ENCODE results near the gene GTPBP3. TPM values are rescaled to one million over a fixed set of nuclear protein-coding genes. Genes with fewer than 3 reads are reported as not detected.

The GTPBP3 gene
- total RNA-seq, 1 experiment from 2014 or later: 62.9 TPM

- WGBS (ENCODE audit: extremely low coverage, insufficient read length, low lambda C conversion rate): no CpG with 5 or more reads among the region's 11 CpGs
Observed at GRCh38 chr19:17326595-17326966, 10.8 kb upstream of the GTPBP3 start.

More at GRCh38 chr19:17326595-17326966, 10.8 kb upstream of the GTPBP3 start:
- Histone ChIP-seq H4K20me1 (ENCODE audit: control insufficient read depth, insufficient read depth, insufficient read length) (no peaks in the 10 kb centered on the region), H3K27me3 (ENCODE audit: insufficient read depth, low read length) (no peaks in the 10 kb centered on the region), H3K23ac (ENCODE audit: insufficient read length, low read depth, low read length) (no peak overlapping the region), H4K5ac (ENCODE audit: insufficient read length, low read depth, low read length) (no peak overlapping the region), H2AK5ac (ENCODE audit: insufficient read length, low read length) (no peak overlapping the region), H4K8ac (replicated peaks; ENCODE audit: insufficient read length, low read depth, low read length) (no peak overlapping the region), H3K79me1 (ENCODE audit: insufficient read depth, low read depth, low read length, poor library complexity, severe bottlenecking) (no peaks in the 10 kb centered on the region), H2BK5ac (ENCODE audit: insufficient read length, low read length) (no peak overlapping the region), H3K23me2 (ENCODE audit: insufficient read length, low read depth, low read length, poor library complexity, severe bottlenecking) (peaks cover 5% of the 10 kb centered on the region), H3K18ac (ENCODE audit: insufficient read length, low read depth, low read length) (no peak overlapping the region), H3T11ph (ENCODE audit: low read length) (no peak overlapping the region), H3K9me3 (ENCODE audit: control insufficient read depth, low read depth, low read length) (no peaks in the 10 kb centered on the region), H4K91ac (ENCODE audit: insufficient read length, low read depth, low read length) (no peak overlapping the region), H2BK15ac (ENCODE audit: low read depth, low read length) (no peak overlapping the region), H3K14ac (ENCODE audit: insufficient read depth, low read length) (no peak overlapping the region), H3K9ac (ENCODE audit: extremely low read depth, insufficient read length, low read length) (no peak overlapping the region), H2BK12ac (ENCODE audit: insufficient read length, low read depth, low read length) (no peak overlapping the region), H3K79me2 (ENCODE audit: insufficient read depth, low read length) (no peaks in the 10 kb centered on the region), H3K27ac (ENCODE audit: insufficient read length, low read depth, low read length) (no peak overlapping the region), H3K4me2 (ENCODE audit: insufficient read depth, insufficient read length, low read length) (peak overlapping the region; percentile 37), H2BK20ac (ENCODE audit: low read depth, low read length, poor library complexity, severe bottlenecking) (no peak overlapping the region), H3K56ac (ENCODE audit: insufficient read length, low read depth, low read length) (no peak overlapping the region), H2BK120ac (ENCODE audit: low read depth, low read length, poor library complexity, severe bottlenecking) (no peak overlapping the region), H2AFZ (ENCODE audit: low read length) (no peak overlapping the region), H3K4ac (ENCODE audit: low read depth, low read length) (no peak overlapping the region), H3K4me1 (ENCODE audit: insufficient read depth, low read length) (no peaks in the 10 kb centered on the region)
- H3K4me1 Mint-ChIP-seq: peaks cover 6 to 25% of the 10 kb centered on the region in 2 experiments
- no peaks in the 10 kb centered on the region for H3K9me3 Mint-ChIP-seq
- no peak for TF ChIP-seq CTCF (conservative IDR thresholded peaks at IDR 0.05)
- H3K36me3 Mint-ChIP-seq (ENCODE audit: insufficient read depth in 1 of 3, low read depth in 3 of 3): peaks cover 9 to 45% (median 33%) of the 10 kb centered on the region in 3 experiments
- H3K27ac Mint-ChIP-seq: 0 out of 7 replicates have a peak overlapping the region, but pooled peaks of 1 of the 3 experiments have one; percentile 57
- peak overlapping the region; percentile 60 to 81; a peak in 4 of 5 replicates for H3K4me3 Mint-ChIP-seq
- peak; percentile 75 for DNase-seq
- peaks cover 7% of the 10 kb centered on the region for H3K27me3 Mint-ChIP-seq (ENCODE audit: low read depth)

Measured in H9 (cell line).